GF-D8 (cell line): ENCODE measurements around the gene ARHGAP42.

Experiments used
- DNase-seq: peaks from one replicate; lab custom pipeline; 2025; lab: John Stamatoyannopoulos, UW

ARHGAP42 gene

GRCh38 chr11:100800202-100800601, 113.1 kb downstream of the ARHGAP42 start:
- DNase-seq = no peak

- no peak for DNase-seq
Measured at GRCh38 chr11:100801225-100801999, 114.3 kb downstream of the ARHGAP42 start.

GRCh38 chr11:100805506-100806199, 118.6 kb downstream of the ARHGAP42 start:
- DNase-seq = no peak

- no peak for DNase-seq
Measured at GRCh38 chr11:100806296-100806695, 119.2 kb downstream of the ARHGAP42 start.

- DNase-seq = no peak
Measured at GRCh38 chr11:100808904-100809491, 121.9 kb downstream of the ARHGAP42 start.

- no peak for DNase-seq
Measured at GRCh38 chr11:100810146-100810545, 123.1 kb downstream of the ARHGAP42 start.

GRCh38 chr11:100810666-100811065, 123.6 kb downstream of the ARHGAP42 start:
- no peak for DNase-seq

- no peak for DNase-seq
Measured at GRCh38 chr11:100812517-100812916, 125.4 kb downstream of the ARHGAP42 start.

- no peak for DNase-seq
Measured at GRCh38 chr11:100815787-100816330, 128.8 kb downstream of the ARHGAP42 start.

- DNase-seq = no peak
Measured at GRCh38 chr11:100816823-100817222, 129.7 kb downstream of the ARHGAP42 start.

GRCh38 chr11:100817620-100818019, 130.5 kb downstream of the ARHGAP42 start:
- DNase-seq = no peak

GRCh38 chr11:100820621-100821020, 133.5 kb downstream of the ARHGAP42 start:
- no peak for DNase-seq

GRCh38 chr11:100821198-100821597, 134.1 kb downstream of the ARHGAP42 start:
- DNase-seq = no peak

GRCh38 chr11:100823360-100823759, 136.3 kb downstream of the ARHGAP42 start:
- no peak for DNase-seq

GRCh38 chr11:100824041-100824809, 137.1 kb downstream of the ARHGAP42 start:
- no peak for DNase-seq

GRCh38 chr11:100825626-100826025, 138.5 kb downstream of the ARHGAP42 start:
- DNase-seq = no peak

- DNase-seq = no peak
Measured at GRCh38 chr11:100827934-100828661, 141.0 kb downstream of the ARHGAP42 start.

- no peak for DNase-seq
Measured at GRCh38 chr11:100830274-100830673, 143.2 kb downstream of the ARHGAP42 start.

- DNase-seq = no peak
Measured at GRCh38 chr11:100830978-100831732, 144.1 kb downstream of the ARHGAP42 start.

GRCh38 chr11:100831929-100832494, 144.9 kb downstream of the ARHGAP42 start:
- no peak for DNase-seq
